Neural cell (in vitro differentiated cells): ENCODE data around the gene MADCAM1. TPM values are rescaled to one million over a fixed set of nuclear protein-coding genes. Genes with fewer than 3 reads are reported as not detected.
"Not testable (repeated sequence)": the region's sequence is repeated elsewhere in the genome, so short reads cannot be mapped to it uniquely, and the experiment has no call there.

Experiments used
- H2AFZ ChIP-seq: fragments of 200-600, 300-800 bp; sonication (generic), shearing (Covaris generic); 2 replicates; pipeline ENCODE4 v1.6.0; 2014; ENCODE audit warnings: low read depth, mild to moderate bottlenecking, antibody characterized with exemption, low read length, moderate library complexity
- H3F3A ChIP-seq: fragments of 200-600 bp; shearing (Covaris generic); 2 replicates; pipeline ENCODE4 v1.6.1; 2016; ENCODE audit warnings: mild to moderate bottlenecking, moderate library complexity, mixed read lengths, antibody characterized with exemption, low read length; ENCODE audit not compliant: insufficient read depth, poor library complexity, severe bottlenecking
- H3K27ac ChIP-seq: fragments of 200-600, 300-800 bp; sonication (generic), shearing (Covaris generic); 2 replicates; pipeline ENCODE4 v1.5.1; 2014; ENCODE audit warnings: mild to moderate bottlenecking, low read length, moderate library complexity
- H3K27me3 ChIP-seq: fragments of 300-800, 200-600 bp; sonication (generic), shearing (Covaris generic); 2 replicates; pipeline ENCODE4 v1.6.0; 2014; ENCODE audit warnings: mild to moderate bottlenecking, low read depth, low read length, moderate library complexity; ENCODE audit not compliant: insufficient read depth
- H3K36me3 ChIP-seq: fragments of 300-800, 200-600 bp; sonication (generic), shearing (Covaris generic); 2 replicates; pipeline ENCODE4 v1.5.1; 2014; ENCODE audit warnings: mild to moderate bottlenecking, antibody characterized with exemption, low read length, moderate library complexity; ENCODE audit not compliant: insufficient read depth
- H3K4me2 ChIP-seq: fragments of 300-800, 200-600 bp; sonication (generic), shearing (Covaris generic); 2 replicates; pipeline ENCODE4 v1.6.0; 2014; ENCODE audit warnings: mild to moderate bottlenecking, low read length
- H3K4me3 ChIP-seq: fragments of 300-800, 200-600 bp; sonication (generic), shearing (Covaris generic); 2 replicates; pipeline ENCODE4 v1.5.1; 2014; ENCODE audit warnings: mild to moderate bottlenecking, low read length, moderate library complexity
- H3K79me2 ChIP-seq: fragments of 200-600 bp; shearing (Covaris generic); replicated peaks from 2 replicates; pipeline ENCODE4 v1.6.0; 2014; ENCODE audit warnings: mild to moderate bottlenecking, low read length, moderate library complexity; ENCODE audit not compliant: insufficient read depth
- H3K9ac ChIP-seq: fragments of 300-800, 200-600 bp; sonication (generic), shearing (Covaris generic); 2 replicates; pipeline ENCODE4 v1.6.1; 2016; ENCODE audit warnings: mild to moderate bottlenecking, low read length, mixed read lengths
- H3K9me2 ChIP-seq: fragments of 200-600 bp; shearing (Covaris generic); 2 replicates; pipeline ENCODE4 v1.6.1; 2016; ENCODE audit warnings: mild to moderate bottlenecking, low read length, mixed read lengths; ENCODE audit not compliant: insufficient read depth
- H3K9me3 ChIP-seq: fragments of 200-600, 300-800 bp; sonication (generic), shearing (Covaris generic); 2 replicates; pipeline ENCODE4 v1.6.1; 2016; ENCODE audit warnings: mild to moderate bottlenecking, mixed run types, low read length, moderate library complexity, mixed read lengths
- H4K20me1 ChIP-seq: fragments of 200-600 bp; shearing (Covaris generic); 2 replicates; pipeline ENCODE4 v1.6.1; 2016; ENCODE audit warnings: mild to moderate bottlenecking, mixed run types; ENCODE audit not compliant: insufficient read depth
- CTCF ChIP-seq: fragments of 450-650 bp; IDR thresholded peaks from 2 replicates; pipeline ENCODE4 v1.5.1; 2014; ENCODE audit warnings: antibody characterized with exemption, mild to moderate bottlenecking, moderate library complexity; ENCODE audit not compliant: poor library complexity, severe bottlenecking
- EP300 ChIP-seq: fragments of 450-650 bp; conservative IDR thresholded peaks from 2 replicates; pipeline ENCODE4 v1.6.1; 2014; ENCODE audit warnings: antibody characterized with exemption, mild to moderate bottlenecking, moderate library complexity; ENCODE audit not compliant: poor library complexity, severe bottlenecking
- EZH2 ChIP-seq: fragments of 200-600, 300-800 bp; shearing (Covaris generic), sonication (generic); IDR thresholded peaks from 2 replicates; pipeline ENCODE4 v1.6.1; 2014; ENCODE audit warnings: antibody characterized with exemption, low read length, borderline replicate concordance, mild to moderate bottlenecking; ENCODE audit not compliant: insufficient read depth, poor library complexity, severe bottlenecking
- MXI1 ChIP-seq: fragments of 450-650 bp; conservative IDR thresholded peaks from 2 replicates; pipeline ENCODE4 v1.6.1; 2014; ENCODE audit warnings: antibody characterized with exemption, mild to moderate bottlenecking; ENCODE audit not compliant: poor library complexity, severe bottlenecking
- POLR2AphosphoS5 ChIP-seq: IDR thresholded peaks from 2 replicates; pipeline ENCODE4 v1.6.1; 2012
- RAD21 ChIP-seq: fragments of 450-650 bp; conservative IDR thresholded peaks from 2 replicates; pipeline ENCODE4 v1.6.1; 2014; ENCODE audit warnings: antibody characterized with exemption, mild to moderate bottlenecking, moderate library complexity
- SMC3 ChIP-seq: fragments of 450-650 bp; conservative IDR thresholded peaks from 2 replicates; pipeline ENCODE4 v1.6.1; 2014; ENCODE audit warnings: antibody characterized with exemption, mild to moderate bottlenecking, moderate library complexity; ENCODE audit not compliant: poor library complexity
- TAF1 ChIP-seq: IDR thresholded peaks from 2 replicates; pipeline ENCODE4 v1.6.1; 2012; ENCODE audit warnings: low read depth
- polyA plus RNA-seq: library from polyadenylated mRNA; depleted of rRNA; stranded (reverse); fragments of >200 nt; gene quantifications from 2 replicates; pipeline ENCODE4 v1.2.3, GENCODE V29; 2014
- TF ChIP-seq, protein P1 (sequence below): IDR thresholded peaks from 2 replicates; pipeline ENCODE4 v1.6.1; 2012; ENCODE audit warnings: borderline replicate concordance

Gene MADCAM1
- polyA plus RNA-seq, 1 donor from 2014 or later, result 1.0 TPM

DNA sequence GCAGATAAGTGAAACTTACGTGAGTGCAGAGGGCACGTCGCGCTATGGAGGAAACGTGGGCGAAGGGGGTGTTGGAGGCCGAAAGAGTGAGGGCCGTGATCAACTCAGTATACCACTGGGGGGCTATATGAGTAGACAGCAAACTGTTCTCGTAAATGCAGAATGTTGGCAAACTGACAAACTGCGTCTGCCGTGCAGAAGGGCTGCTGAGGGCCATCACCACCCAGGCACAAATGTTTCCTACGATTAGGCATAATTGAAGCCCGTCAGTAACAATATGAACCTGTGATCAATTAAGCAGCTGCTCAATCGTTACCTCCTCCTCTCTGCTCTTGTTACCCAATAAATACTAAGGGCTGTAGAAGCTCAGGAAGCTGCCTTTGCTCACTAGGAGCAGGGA lies 17.3 kb upstream of the MADCAM1 start:
- no peak for TF ChIP-seq CTCF
- no peak for TF ChIP-seq EP300
- no peak for TF ChIP-seq TAF1
- TF ChIP-seq RAD21, result no peak
- TF ChIP-seq, protein P1, sequence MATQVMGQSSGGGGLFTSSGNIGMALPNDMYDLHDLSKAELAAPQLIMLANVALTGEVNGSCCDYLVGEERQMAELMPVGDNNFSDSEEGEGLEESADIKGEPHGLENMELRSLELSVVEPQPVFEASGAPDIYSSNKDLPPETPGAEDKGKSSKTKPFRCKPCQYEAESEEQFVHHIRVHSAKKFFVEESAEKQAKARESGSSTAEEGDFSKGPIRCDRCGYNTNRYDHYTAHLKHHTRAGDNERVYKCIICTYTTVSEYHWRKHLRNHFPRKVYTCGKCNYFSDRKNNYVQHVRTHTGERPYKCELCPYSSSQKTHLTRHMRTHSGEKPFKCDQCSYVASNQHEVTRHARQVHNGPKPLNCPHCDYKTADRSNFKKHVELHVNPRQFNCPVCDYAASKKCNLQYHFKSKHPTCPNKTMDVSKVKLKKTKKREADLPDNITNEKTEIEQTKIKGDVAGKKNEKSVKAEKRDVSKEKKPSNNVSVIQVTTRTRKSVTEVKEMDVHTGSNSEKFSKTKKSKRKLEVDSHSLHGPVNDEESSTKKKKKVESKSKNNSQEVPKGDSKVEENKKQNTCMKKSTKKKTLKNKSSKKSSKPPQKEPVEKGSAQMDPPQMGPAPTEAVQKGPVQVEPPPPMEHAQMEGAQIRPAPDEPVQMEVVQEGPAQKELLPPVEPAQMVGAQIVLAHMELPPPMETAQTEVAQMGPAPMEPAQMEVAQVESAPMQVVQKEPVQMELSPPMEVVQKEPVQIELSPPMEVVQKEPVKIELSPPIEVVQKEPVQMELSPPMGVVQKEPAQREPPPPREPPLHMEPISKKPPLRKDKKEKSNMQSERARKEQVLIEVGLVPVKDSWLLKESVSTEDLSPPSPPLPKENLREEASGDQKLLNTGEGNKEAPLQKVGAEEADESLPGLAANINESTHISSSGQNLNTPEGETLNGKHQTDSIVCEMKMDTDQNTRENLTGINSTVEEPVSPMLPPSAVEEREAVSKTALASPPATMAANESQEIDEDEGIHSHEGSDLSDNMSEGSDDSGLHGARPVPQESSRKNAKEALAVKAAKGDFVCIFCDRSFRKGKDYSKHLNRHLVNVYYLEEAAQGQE, result no peak
- Histone ChIP-seq H3F3A (no peaks in the 10 kb centered on the region), H3K4me3 (no peak overlapping the region), H3K36me3 (no peaks in the 10 kb centered on the region), H3K27ac (peak overlapping the region; percentile 47), H3K27me3 (no peaks in the 10 kb centered on the region), H3K79me2 (no peaks in the 10 kb centered on the region), H4K20me1 (no peaks in the 10 kb centered on the region), H3K9me2 (no peaks in the 10 kb centered on the region), H3K9me3 (peaks cover 2% of the 10 kb centered on the region), H2AFZ (no peak overlapping the region), H3K9ac (no peak overlapping the region), H3K4me2 (no peak overlapping the region)

DNA sequence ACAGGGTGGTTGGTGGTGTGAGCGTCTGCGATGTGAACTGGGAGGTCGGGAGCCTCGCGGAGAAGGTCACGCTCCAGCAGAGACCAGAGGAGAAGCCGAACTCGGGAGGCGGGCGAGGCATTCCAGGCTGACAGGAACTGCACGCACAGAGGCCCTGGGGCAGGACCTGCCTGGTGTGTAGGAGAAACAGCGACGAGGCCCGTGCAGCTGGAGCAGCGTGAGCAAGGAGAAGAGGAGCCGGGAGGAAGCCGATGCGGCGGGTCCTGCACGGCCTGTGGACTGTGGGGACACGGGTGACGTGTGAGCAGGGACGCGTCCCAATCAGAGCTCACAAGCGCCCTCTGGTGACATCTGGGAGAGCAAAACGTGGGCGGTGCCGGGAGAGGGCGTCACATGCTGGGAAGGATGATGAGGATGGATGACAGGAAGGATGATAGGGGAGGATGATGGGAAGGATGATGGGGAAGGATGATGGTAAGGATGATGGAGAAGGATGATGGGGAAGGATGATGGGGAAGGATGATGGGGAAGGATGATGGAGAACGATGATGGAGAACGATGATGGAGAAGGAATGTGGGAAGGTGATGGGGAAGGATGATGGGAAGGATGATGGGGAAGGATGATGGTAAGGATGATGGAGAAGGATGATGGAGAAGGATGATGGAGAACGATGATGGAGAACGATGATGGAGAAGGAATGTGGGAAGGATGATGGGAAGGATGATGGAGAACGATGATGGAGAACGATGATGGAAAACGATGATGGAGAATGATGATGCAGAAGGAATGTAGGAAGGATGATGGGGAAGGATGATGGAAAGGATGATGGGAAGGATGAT lies 16.1 kb upstream of the MADCAM1 start:
- Histone ChIP-seq H3K4me3 (no peak overlapping the region), H3K4me2 (no peak overlapping the region), H3K27ac (no peak overlapping the region), H3F3A (no peaks in the 10 kb centered on the region), H4K20me1 (no peaks in the 10 kb centered on the region), H3K9me2 (no peaks in the 10 kb centered on the region), H2AFZ (no peak overlapping the region), H3K27me3 (no peaks in the 10 kb centered on the region), H3K9me3 (peaks cover 2% of the 10 kb centered on the region), H3K9ac (no peak overlapping the region), H3K79me2 (no peaks in the 10 kb centered on the region), H3K36me3 (no peaks in the 10 kb centered on the region)
- no peak for TF ChIP-seq EP300
- TF ChIP-seq TAF1, result no peak
- TF ChIP-seq, protein P1, result no peak
- no peak for TF ChIP-seq RAD21
- no peak for TF ChIP-seq POLR2AphosphoS5
- no peak for TF ChIP-seq EZH2
- no peak for TF ChIP-seq SMC3
- TF ChIP-seq CTCF, result no peak
- no peak for TF ChIP-seq MXI1

DNA sequence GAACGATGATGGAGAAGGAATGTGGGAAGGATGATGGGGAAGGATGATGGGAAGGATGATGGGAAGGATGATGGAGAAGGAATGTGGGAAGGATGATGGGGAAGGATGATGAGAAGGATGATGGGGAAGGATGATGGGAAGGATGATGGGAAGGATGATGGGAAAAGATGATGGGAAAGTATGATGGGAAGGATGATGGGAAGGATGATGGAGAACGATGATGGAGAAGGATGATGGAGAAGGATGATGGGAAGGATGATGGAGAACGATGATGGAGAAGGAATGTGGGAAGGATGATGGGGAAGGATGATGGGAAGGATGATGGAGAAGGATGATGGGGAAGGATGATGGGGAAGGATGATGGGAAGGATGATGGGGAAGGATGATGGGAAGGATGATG lies 15.2 kb upstream of the MADCAM1 start:
- not testable (repeated sequence) for H3K36me3 ChIP-seq, H3K9me2 ChIP-seq, H3K27me3 ChIP-seq, H3K9ac ChIP-seq, H2AFZ ChIP-seq, H3F3A ChIP-seq, H3K79me2 ChIP-seq, H3K27ac ChIP-seq, H3K4me2 ChIP-seq, H3K4me3 ChIP-seq, H3K9me3 ChIP-seq, H4K20me1 ChIP-seq
